Inflammatory macrophage treated with lipopolysaccharide for 1 hour (primary cell): ENCODE data around the gene LPIN2.

Source experiments
- DNase-seq, 2 donors: peaks; one replicate each; pipeline ENCODE4 v3.0.0-alpha.2; 2020 to 2022

Gene LPIN2

GRCh38 chr18:2979871-2980790 lies 32.8 kb downstream of the LPIN2 start:
- DNase-seq: peak; percentile 64 to 87

- DNase-seq: no peak
Measured at GRCh38 chr18:2979129-2979528, 33.8 kb downstream of the LPIN2 start.

- DNase-seq: no peak
Measured at GRCh38 chr18:2978661-2979106, 34.3 kb downstream of the LPIN2 start.

DNA sequence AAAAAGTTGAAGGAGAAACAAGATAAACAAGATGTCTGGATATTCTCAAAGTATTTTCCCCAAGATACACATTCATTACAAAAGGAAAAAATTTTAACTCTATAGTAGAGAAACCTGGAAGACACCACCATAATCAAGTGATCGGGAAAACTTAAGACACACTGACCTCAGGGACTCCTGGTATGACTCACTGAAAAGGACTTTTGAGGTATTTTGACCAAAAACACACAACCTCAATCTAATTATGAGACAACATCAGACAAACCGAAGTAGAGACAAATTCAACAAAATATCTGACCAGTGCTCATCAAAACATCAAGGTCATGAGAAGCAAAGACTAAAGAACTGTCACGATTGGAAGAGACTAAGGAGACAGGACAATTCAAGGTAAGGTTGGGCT lies 34.7 kb downstream of the LPIN2 start:
- DNase-seq: no peak

- no peak for DNase-seq
Measured at GRCh38 chr18:2976218-2977132, 36.5 kb downstream of the LPIN2 start.

DNA sequence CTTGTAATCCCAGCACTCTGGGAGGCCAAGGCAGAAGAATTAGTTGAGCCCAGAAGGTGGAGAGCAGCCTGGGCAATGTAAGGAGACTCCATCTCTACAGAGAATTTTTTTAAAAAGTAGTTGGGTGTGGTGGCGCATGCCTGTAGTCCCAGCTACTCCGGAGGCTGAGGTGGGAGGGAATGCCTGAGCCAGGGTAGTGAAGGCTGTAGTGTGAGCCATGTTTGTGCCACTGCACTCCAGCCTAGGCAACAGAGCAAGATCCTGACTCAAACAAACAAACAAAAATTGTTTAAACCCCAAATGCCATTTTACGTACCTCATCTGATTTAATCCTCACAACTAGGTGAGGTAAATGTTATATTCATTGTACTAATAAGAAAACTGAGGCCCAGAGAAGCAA lies 38.2 kb downstream of the LPIN2 start:
- DNase-seq: no peak

- peak; percentile 78 to 85 for DNase-seq
Measured at GRCh38 chr18:2971741-2972552, 41.0 kb downstream of the LPIN2 start.

DNA sequence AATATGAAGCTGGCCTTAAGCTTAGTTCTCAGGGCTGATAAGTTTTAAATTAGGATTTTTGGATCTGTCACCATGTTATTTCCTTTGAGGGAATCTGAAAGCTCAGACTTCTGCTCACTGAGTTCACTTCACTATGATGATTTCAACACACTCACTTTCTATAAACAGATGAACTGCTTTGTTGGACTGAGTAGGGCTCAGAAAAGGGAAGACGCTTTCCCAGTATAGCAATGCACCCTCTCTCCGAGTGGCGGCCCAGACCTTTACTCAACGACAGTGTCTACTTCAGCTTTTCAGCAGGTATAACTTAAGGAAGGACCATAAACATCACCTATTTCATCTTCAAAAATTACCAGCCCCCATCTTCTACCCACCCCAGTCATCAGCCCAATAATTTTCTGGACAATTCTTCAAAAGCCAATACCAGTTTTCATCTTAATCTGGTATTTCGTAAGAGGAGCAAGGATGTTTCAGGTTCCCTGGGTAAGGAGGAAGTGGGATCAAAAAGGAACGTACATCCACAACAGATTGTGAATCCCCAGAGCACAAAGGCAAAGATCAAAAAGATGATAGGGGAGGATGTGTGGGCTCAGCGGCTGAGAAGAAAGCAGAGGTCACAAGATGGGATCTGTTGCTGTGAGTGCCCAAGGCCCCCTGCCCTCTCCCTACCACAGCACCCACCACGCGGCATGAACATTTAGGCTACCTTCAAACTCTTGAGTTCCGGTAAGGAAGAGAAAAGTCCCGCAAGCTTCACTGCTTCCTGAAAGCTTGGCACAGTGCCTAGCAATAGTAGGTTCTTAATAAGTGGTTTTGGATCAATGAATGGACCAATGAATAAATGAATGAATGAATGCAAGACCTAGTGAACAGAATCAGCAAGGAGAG lies 41.9 kb downstream of the LPIN2 start:
- peak; percentile 80 to 84 for DNase-seq

- no peak for DNase-seq
Measured at GRCh38 chr18:2970344-2970743, 42.6 kb downstream of the LPIN2 start.

- DNase-seq: no peak
Measured at GRCh38 chr18:2969695-2970094, 43.2 kb downstream of the LPIN2 start.

DNA sequence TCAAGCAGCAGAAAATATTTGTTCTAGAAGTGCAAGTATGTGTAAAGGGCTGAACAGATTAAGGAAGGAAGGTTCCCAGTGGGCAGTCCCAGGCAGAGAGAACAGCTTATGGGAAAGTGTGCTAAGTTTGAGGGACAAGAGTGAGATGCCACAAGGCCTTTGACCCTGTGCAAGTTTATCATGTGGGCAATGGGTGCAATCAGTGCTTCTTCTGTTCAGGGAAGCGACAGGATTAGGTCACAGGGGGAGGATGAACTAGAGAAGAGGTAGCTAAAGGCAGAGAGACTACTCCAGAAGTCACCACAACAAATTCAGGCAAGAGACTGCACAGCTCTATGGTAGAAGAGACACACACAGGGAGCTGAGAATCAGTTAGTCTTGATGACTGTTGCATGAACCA lies 44.3 kb downstream of the LPIN2 start:
- DNase-seq: peak; percentile 53 to 93

GRCh38 chr18:2967820-2968219 lies 45.1 kb downstream of the LPIN2 start:
- no peak for DNase-seq

- no peak for DNase-seq
Measured at GRCh38 chr18:2967357-2967756, 45.6 kb downstream of the LPIN2 start.

DNA sequence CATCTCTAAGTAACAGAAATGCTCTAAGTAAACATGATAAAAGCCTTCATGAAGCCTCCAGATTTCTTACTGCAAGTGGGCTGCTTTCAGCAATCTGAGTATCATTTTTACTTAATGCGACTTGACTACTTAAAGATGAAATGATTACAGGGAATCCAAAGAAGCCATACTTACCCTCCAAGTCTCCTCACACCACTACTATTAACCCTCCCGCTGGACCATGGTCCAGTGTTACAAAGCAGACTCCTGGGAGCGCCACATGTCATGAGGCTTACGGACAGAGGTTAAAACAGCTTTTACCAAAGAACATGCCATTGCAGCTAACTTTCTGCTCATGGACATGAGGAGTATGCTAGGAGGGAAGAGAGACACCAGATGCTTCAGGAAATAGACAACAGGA lies 46.4 kb downstream of the LPIN2 start:
- no peak for DNase-seq

DNA sequence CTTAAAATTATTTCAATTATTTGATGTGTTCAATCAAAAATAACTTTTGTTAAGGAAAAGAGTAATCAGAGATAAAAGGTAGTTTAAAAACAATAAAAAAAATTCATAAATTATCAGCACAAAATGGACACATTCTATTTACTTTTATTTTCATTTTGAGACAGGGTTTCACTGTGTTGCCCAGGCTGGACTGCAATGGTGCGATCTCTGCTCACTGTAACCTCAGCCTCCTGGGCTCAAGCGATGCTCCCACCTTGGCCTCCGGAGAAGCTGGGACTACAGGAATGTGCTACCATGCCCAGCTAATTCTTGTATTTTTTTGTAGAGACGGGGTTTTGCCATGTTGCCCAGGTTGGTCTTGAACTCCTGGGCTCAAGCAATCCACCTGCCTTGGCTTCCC lies 47.1 kb downstream of the LPIN2 start:
- DNase-seq: no peak

GRCh38 chr18:2964361-2965010 lies 48.5 kb downstream of the LPIN2 start:
- no peak for DNase-seq
